Neural crest cell (in vitro differentiated cells): Measurements from ENCODE around the gene FOXD2. TPM values are rescaled to one million over a fixed set of nuclear protein-coding genes. Genes with fewer than 3 reads are reported as not detected.

Experiments used
- DNase-seq: peaks from one replicate; pipeline ENCODE4 v3.0.0; 2021; ENCODE audit warnings: low read depth, mixed read lengths, low spot score
- H3K27ac Mint-ChIP-seq: one replicate; pipeline ENCODE4 v1.8.0; 2021; ENCODE audit warnings: mild to moderate bottlenecking, mixed read lengths; ENCODE audit not compliant: unreplicated experiment
- H3K27me3 Mint-ChIP-seq: 2 replicates; pipeline ENCODE4 v1.8.0; 2021; ENCODE audit warnings: low read depth, mild to moderate bottlenecking, mixed read lengths
- H3K36me3 Mint-ChIP-seq: 2 replicates; pipeline ENCODE4 v1.8.0; 2021; ENCODE audit warnings: low read depth, mild to moderate bottlenecking, mixed read lengths
- H3K4me1 Mint-ChIP-seq: 2 replicates; pipeline ENCODE4 v1.8.0; 2021; ENCODE audit warnings: mixed read lengths
- H3K4me3 Mint-ChIP-seq: one replicate; pipeline ENCODE4 v1.8.0; 2021; ENCODE audit warnings: mild to moderate bottlenecking, mixed read lengths
- H3K9me3 Mint-ChIP-seq: 2 replicates; pipeline ENCODE4 v1.8.0; 2021; ENCODE audit warnings: mixed read lengths
- total RNA-seq: library from RNA; stranded (reverse); gene quantifications from 2 replicates; pipeline ENCODE4 v1.2.1, GENCODE V29; 2021
- TF ChIP-seq, protein P1 (sequence below): fragments of 200-600 bp; sonication (generic); conservative IDR thresholded peaks from 2 replicates; pipeline ENCODE4 v1.5.0; 2021; ENCODE audit warnings: antibody characterized with exemption, mild to moderate bottlenecking

FOXD2 gene
- total RNA-seq, 1 donor from 2014 or later: 17.3 TPM

DNA sequence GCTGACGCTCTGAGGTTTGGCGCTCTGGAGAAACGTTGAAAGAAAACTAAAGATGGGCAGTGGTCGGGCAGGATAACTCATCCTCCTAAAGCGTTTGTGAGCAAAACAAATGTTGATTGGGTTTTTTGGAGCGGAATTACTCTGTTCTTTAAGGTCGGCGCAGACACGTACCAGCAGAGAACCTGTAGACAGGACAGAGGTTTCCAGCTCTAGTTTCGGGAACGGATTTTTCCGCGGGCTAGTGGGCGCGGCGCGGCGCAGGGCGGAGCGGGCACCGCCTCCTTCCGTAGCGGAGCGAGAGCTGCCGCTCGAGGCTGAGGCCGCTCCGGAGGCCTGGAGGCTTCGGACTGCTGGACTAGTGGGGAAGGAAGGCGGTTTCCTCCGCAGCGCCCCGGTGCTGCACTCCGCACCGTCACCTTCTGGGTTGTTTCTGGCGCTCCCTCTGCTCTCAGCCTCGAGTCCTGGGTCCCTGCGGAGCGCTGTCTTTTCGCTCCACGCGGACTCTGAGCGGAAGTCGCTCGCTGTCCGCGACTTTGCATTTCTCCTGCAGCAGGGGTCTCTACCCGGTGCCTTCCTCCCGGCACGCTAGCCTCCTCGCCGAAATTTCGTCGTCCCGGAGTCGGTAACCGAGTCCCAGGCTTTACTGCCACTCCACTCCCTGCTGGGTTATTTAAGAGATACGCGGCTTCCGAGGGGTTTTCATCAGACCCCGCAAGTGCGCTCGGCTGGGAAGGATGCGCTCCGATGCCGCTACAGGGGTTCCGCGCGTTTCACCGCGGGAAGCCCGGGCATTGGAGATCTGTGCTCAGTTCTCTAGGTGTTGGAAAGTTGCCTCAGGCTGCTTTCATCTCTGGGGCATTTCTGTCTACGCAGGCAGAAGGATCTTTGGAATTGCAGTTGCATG lies 7.0 kb downstream of the FOXD2 start:
- Mint-ChIP-seq H3K4me3 (no peak overlapping the region), H3K27ac (no peak overlapping the region)
- no peak for DNase-seq

DNA sequence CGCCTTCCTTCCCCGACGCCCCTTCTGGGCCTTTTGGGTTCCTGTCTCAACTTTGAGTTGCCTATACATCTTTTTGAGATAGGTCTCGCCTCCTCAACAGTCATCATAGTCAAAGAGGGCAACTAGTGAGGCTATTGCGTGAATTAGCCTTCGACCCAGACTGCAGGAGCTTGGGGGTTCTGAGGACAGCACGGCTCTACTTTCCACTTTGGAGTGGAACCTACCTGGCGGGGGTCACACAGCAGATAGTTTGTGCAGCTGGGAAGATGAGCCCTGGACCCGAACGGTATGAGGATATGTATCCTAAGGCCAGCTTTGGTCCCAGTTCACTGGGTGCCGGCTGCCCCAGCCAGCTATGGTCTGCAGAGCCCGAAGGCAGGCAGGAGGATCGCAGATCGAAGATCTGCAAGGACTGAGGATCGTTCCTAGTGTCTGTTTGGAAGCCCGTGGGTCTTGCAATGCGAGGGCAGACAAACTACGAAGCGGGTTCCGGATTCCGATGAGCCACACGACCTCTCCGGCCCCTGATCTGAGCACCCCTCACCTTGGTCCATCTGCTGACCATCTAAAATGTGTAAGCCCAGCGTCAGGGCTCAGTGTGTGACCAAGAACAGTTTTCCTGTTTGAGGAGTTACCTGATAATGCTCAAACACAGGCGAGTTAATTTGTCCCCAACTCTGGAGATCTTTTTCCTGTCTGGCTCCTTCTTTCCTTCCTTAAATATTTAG lies 8.1 kb downstream of the FOXD2 start:
- peaks cover 10% of the 10 kb centered on the region for H3K36me3 Mint-ChIP-seq

More for the DNA sequence above, 7.0 kb downstream of the FOXD2 start:
- H3K4me1 Mint-ChIP-seq: peaks cover 24% of the 10 kb centered on the region
- peaks cover 8% of the 10 kb centered on the region for H3K36me3 Mint-ChIP-seq
- H3K27me3 Mint-ChIP-seq: no peaks in the 10 kb centered on the region
- no peaks in the 10 kb centered on the region for H3K9me3 Mint-ChIP-seq
- TF ChIP-seq, protein P1, sequence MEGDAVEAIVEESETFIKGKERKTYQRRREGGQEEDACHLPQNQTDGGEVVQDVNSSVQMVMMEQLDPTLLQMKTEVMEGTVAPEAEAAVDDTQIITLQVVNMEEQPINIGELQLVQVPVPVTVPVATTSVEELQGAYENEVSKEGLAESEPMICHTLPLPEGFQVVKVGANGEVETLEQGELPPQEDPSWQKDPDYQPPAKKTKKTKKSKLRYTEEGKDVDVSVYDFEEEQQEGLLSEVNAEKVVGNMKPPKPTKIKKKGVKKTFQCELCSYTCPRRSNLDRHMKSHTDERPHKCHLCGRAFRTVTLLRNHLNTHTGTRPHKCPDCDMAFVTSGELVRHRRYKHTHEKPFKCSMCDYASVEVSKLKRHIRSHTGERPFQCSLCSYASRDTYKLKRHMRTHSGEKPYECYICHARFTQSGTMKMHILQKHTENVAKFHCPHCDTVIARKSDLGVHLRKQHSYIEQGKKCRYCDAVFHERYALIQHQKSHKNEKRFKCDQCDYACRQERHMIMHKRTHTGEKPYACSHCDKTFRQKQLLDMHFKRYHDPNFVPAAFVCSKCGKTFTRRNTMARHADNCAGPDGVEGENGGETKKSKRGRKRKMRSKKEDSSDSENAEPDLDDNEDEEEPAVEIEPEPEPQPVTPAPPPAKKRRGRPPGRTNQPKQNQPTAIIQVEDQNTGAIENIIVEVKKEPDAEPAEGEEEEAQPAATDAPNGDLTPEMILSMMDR: no peak

DNA sequence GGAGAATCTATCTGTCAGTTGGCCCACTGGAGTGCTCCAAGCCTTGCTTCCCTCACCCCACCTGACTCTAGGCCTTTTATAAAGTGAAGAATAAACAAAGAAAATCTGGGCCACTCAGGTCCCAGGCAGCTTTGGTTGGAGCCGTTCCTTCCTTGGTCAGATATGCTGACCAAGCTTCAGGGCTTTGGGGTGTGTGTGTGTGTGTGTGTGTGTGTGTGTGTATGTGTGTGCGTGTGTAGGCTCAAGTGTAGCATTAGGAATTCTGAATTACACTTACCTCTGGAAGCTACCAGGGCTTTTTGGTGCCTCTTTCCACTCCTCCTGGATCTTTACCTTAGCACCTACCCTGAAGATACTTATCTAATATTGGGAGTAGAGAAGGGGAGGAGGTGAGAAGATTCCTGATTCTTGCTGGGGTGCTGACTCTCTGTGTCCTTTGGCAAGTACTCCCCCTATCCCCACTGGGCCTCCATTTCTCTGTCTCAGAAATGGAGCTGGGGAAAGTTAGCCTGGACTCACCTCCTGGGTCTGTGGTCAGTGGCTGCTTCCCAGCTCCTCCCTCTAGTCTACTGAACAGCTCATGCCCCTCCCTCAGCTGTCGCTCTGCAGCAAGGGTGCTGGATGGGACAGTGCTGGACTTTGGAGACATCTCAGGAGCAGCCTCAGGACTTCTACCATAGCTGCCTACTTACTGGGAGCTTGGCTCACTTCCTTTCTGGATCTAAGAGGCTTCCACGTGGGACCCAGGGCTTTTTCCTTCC lies 10.8 kb downstream of the FOXD2 start:
- H3K27ac Mint-ChIP-seq: no peak overlapping the region
- TF ChIP-seq, protein P1: no peak
- no peaks in the 10 kb centered on the region for H3K9me3 Mint-ChIP-seq
- peak overlapping the region; percentile 63 for H3K4me3 Mint-ChIP-seq
- H3K4me1 Mint-ChIP-seq: peaks cover 34% of the 10 kb centered on the region
- H3K27me3 Mint-ChIP-seq: no peaks in the 10 kb centered on the region
- DNase-seq: no peak
- peaks cover 10% of the 10 kb centered on the region for H3K36me3 Mint-ChIP-seq

More for the DNA sequence above, 8.1 kb downstream of the FOXD2 start:
- Mint-ChIP-seq H3K9me3 (no peaks in the 10 kb centered on the region), H3K27me3 (no peaks in the 10 kb centered on the region), H3K4me3 (peak overlapping the region; percentile 18), H3K4me1 (peaks cover 28% of the 10 kb centered on the region), H3K27ac (no peak overlapping the region)
- no peak for DNase-seq
- TF ChIP-seq, protein P1: no peak

DNA sequence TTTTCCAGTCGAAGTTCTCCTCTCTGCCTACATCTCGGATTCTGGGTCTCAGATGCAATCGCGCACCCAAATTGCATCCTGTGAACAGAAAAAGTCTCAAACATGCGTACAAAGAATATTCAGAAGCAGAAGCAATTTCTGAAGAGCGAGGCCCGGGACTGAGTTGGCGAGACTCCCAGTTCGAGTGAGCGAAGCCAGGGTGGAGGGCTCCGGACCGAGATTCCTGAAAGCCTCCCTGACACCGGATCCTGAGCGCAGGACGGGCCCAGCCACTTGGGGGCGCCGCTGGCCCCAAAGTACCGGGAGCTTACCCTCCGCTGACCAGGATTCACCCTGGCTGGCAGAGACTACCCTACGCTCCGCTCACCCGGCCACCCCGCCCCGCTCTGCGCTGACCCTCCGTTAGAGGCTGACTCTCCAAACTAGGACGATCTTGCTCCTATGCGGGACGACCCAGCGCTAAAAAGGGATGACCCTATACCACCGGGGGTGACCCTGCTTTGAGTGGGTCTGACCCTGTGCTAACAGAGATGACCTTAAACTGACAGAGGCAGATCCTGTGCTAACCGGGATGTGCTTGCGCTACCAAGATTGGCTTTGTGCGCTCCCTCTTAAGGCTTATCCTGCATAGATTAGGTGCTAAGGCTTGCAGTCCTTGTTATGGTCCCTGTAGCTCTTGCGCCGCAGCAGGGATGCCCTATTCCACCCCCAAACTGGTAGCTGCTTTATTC lies 12.1 kb downstream of the FOXD2 start:
- Mint-ChIP-seq H3K9me3 (no peaks in the 10 kb centered on the region), H3K27me3 (peaks cover 7% of the 10 kb centered on the region), H3K27ac (no peak overlapping the region), H3K4me1 (peaks cover 33% of the 10 kb centered on the region), H3K36me3 (peaks cover 5% of the 10 kb centered on the region), H3K4me3 (peak overlapping the region; percentile 25)
- TF ChIP-seq, protein P1: peak; percentile 55
- DNase-seq: no peak
